HCT116 (cell line): ENCODE data around the gene CATSPERD. TPM values are rescaled to one million over a fixed set of nuclear protein-coding genes. Genes with fewer than 3 reads are reported as not detected.

ENCODE experiments used
- ATAC-seq: fragments of 200-7000 bp; cut with Tn5 transposase; 2 replicates; pipeline ENCODE4 v1.9.1; 2020; ENCODE audit warnings: mild to moderate bottlenecking, moderate library complexity
- BruUV-seq: library from RNA; stranded (reverse); fragments of 400-500 nt; replicated peaks from 2 replicates; lab custom pipeline; 2021; lab: Mats Ljungman, UMichigan
- CTCF ChIA-PET: fragments of 300-600 bp; sonication (Branson Sonifier 250); formaldehyde crosslinking; loops from one replicate; lab custom pipeline; 2021; ENCODE audit warnings: antibody characterized with exemption; lab: Charles Lee
- POLR2A ChIA-PET: fragments of 300-600, 350-600 bp; sonication (Branson Sonifier 250); formaldehyde crosslinking; loops from one replicate; lab custom pipeline; 2021; ENCODE audit warnings: antibody characterized with exemption; lab: Charles Lee
- RAD21 ChIA-PET, 2 experiments: fragments of 300-600 bp; sonication (Branson Sonifier 250); formaldehyde crosslinking; loops; one replicate each; lab custom pipeline; 2023; ENCODE audit warnings: low total read pairs in 2 of 2; ENCODE audit not compliant: uncharacterized antibody in 2 of 2, unreplicated experiment in 2 of 2, low non-redundant PET in 1 of 2; lab: Charles Lee
- DNase-seq: peaks from one replicate; pipeline ENCODE4 v3.0.0-alpha.2; 2010; ENCODE audit warnings: low read depth, low spot score
- H2AFZ ChIP-seq: fragments of 200-600 bp; shearing (Covaris generic), sonication (generic); 2 replicates; pipeline ENCODE4 v1.6.1; 2017; ENCODE audit warnings: low read depth, mixed run types, mixed read lengths, antibody characterized with exemption, low read length; ENCODE audit not compliant: poor library complexity, severe bottlenecking
- H3K27ac ChIP-seq: 2 replicates; pipeline ENCODE4 v1.5.1; 2012; ENCODE audit warnings: low read depth, low read length
- H3K27me3 ChIP-seq: fragments of 200-600 bp; sonication (generic); 2 replicates; pipeline ENCODE4 v1.6.1; 2016; ENCODE audit warnings: mixed run types, low read length, mixed read lengths; ENCODE audit not compliant: insufficient read depth
- H3K36me3 ChIP-seq, 2 experiments: fragments of 200-500 bp in 1 of 2; fragments of 200-600 bp in 1 of 2; sonication (Bioruptor generic) in 1 of 2; sonication (generic) in 1 of 2; 2 replicates each; pipeline versions ENCODE4 v1.5.1 to v1.6.1; 2014 to 2016; ENCODE audit warnings: low read length in 2 of 2, inconsistent platforms in 1 of 2, mixed read lengths in 1 of 2, mixed run types in 1 of 2; ENCODE audit not compliant: insufficient read depth in 2 of 2, control insufficient read depth in 1 of 2
- H3K4me1 ChIP-seq, 2 experiments: fragments of 200-600 bp in 1 of 2; sonication (generic) in 1 of 2; 2 replicates each; pipeline versions ENCODE4 v1.5.1 to v1.6.1; 2012 to 2017; ENCODE audit warnings: low read length in 2 of 2, inconsistent platforms in 1 of 2, mild to moderate bottlenecking in 1 of 2, mixed read lengths in 1 of 2, mixed run types in 1 of 2, moderate library complexity in 1 of 2; ENCODE audit not compliant: insufficient read depth in 2 of 2, control insufficient read depth in 1 of 2
- H3K4me2 ChIP-seq: fragments of 200-600 bp; sonication (generic); 2 replicates; pipeline ENCODE4 v1.6.1; 2017; ENCODE audit warnings: mixed run types, low read length, mixed read lengths
- H3K4me3 ChIP-seq, 2 experiments: fragments of 200-600 bp in 1 of 2; sonication (generic) in 1 of 2; replicated peaks in 1 of 2; 2 replicates each; pipeline ENCODE4 v1.5.1; 2011 to 2016; ENCODE audit warnings: low read length in 2 of 2, control low read depth in 1 of 2, low read depth in 1 of 2, mild to moderate bottlenecking in 1 of 2, mixed read lengths in 1 of 2, mixed run types in 1 of 2
- H3K79me2 ChIP-seq: fragments of 200-600 bp; sonication (generic); 2 replicates; pipeline ENCODE4 v1.6.1; 2017; ENCODE audit warnings: mild to moderate bottlenecking, mixed run types, low read length, moderate library complexity, mixed read lengths; ENCODE audit not compliant: insufficient read depth
- H3K9ac ChIP-seq: fragments of 200-600 bp; sonication (generic); 2 replicates; pipeline ENCODE4 v1.6.1; 2016; ENCODE audit warnings: low read length, mixed read lengths
- H3K9me2 ChIP-seq: fragments of 200-600 bp; sonication (generic), shearing (Covaris generic); 2 replicates; pipeline ENCODE4 v1.6.1; 2017; ENCODE audit warnings: mixed run types, mild to moderate bottlenecking, moderate library complexity; ENCODE audit not compliant: insufficient read depth
- H3K9me3 ChIP-seq, 2 experiments: fragments of 200-500 bp in 1 of 2; fragments of 200-600 bp in 1 of 2; sonication (Bioruptor generic) in 1 of 2; sonication (generic) in 1 of 2; 2 replicates each; pipeline ENCODE4 v1.6.1; 2014 to 2017; ENCODE audit warnings: low read length in 2 of 2, mixed read lengths in 2 of 2, inconsistent platforms in 1 of 2, low read depth in 1 of 2, mild to moderate bottlenecking in 1 of 2, mixed run types in 1 of 2, moderate library complexity in 1 of 2; ENCODE audit not compliant: control insufficient read depth in 1 of 2, insufficient read depth in 1 of 2
- H4K20me1 ChIP-seq: fragments of 200-600 bp; sonication (generic), shearing (Covaris generic); 2 replicates; pipeline ENCODE4 v1.6.1; 2017; ENCODE audit warnings: mixed run types, mild to moderate bottlenecking, moderate library complexity; ENCODE audit not compliant: insufficient read depth
- ATF3 ChIP-seq: IDR thresholded peaks from 2 replicates; pipeline ENCODE4 v1.6.1; 2012
- CTCF ChIP-seq, 3 experiments: fragments of 200-600 bp in 1 of 3; sonication (generic) in 1 of 3; IDR thresholded peaks in 2 of 3; conservative IDR thresholded peaks in 1 of 3; 2 replicates each; pipeline ENCODE4 v1.5.1; 2012 to 2017; ENCODE audit warnings: low read depth in 2 of 3, low read length in 2 of 3, antibody characterized with exemption in 1 of 3, borderline replicate concordance in 1 of 3, control low read depth in 1 of 3, mild to moderate bottlenecking in 1 of 3, mixed read lengths in 1 of 3, mixed run types in 1 of 3, moderate library complexity in 1 of 3; ENCODE audit not compliant: insufficient read depth in 1 of 3
- EGR1 ChIP-seq: IDR thresholded peaks from 2 replicates; pipeline ENCODE4 v1.6.1; 2012; ENCODE audit warnings: low read depth
- ELF1 ChIP-seq: IDR thresholded peaks from 2 replicates; pipeline ENCODE4 v1.6.1; 2012; ENCODE audit warnings: low read depth, borderline replicate concordance
- EZH2 ChIP-seq: fragments of 200-600 bp; sonication (generic); IDR thresholded peaks from 2 replicates; pipeline ENCODE4 v1.6.1; 2017; ENCODE audit warnings: antibody characterized with exemption, mixed run types
- EZH2phosphoT487 ChIP-seq: fragments of 200-600 bp; IDR thresholded peaks from 2 replicates; pipeline ENCODE4 v1.6.1; 2018; ENCODE audit warnings: antibody characterized with exemption, borderline replicate concordance
- FOSL1 ChIP-seq: IDR thresholded peaks from 2 replicates; pipeline ENCODE4 v1.6.1; 2012; ENCODE audit warnings: low read depth
- JUND ChIP-seq: IDR thresholded peaks from 2 replicates; pipeline ENCODE4 v1.6.1; 2012
- POLR2AphosphoS5 ChIP-seq: IDR thresholded peaks from 2 replicates; pipeline ENCODE4 v1.6.1; 2011; ENCODE audit warnings: mild to moderate bottlenecking, low read depth, low read length, moderate library complexity
- RAD21 ChIP-seq: IDR thresholded peaks from 2 replicates; pipeline ENCODE4 v1.6.1; 2012; ENCODE audit warnings: low read depth, mild to moderate bottlenecking
- REST ChIP-seq: IDR thresholded peaks from 2 replicates; pipeline ENCODE4 v1.6.1; 2012; ENCODE audit warnings: low read depth
- SP1 ChIP-seq: IDR thresholded peaks from 2 replicates; pipeline ENCODE4 v1.6.1; 2012; ENCODE audit warnings: low read depth
- TCF7L2 ChIP-seq: IDR thresholded peaks from 2 replicates; pipeline ENCODE4 v1.7.0; 2011; ENCODE audit warnings: borderline replicate concordance, inconsistent platforms; ENCODE audit not compliant: insufficient read depth, insufficient read length; ENCODE audit errors: extremely low read depth
- ZBTB33 ChIP-seq: IDR thresholded peaks from 2 replicates; pipeline ENCODE4 v1.6.1; 2011; ENCODE audit warnings: mild to moderate bottlenecking, low read length, moderate library complexity; ENCODE audit not compliant: insufficient replicate concordance; ENCODE audit errors: extremely low read depth
- ZFX ChIP-seq: fragments of 450-650 bp; IDR thresholded peaks from 2 replicates; pipeline ENCODE4 v1.6.1; 2017
- ZNF274 ChIP-seq: fragments of 200-500 bp; sonication (Bioruptor generic); IDR thresholded peaks from 2 replicates; pipeline ENCODE4 v1.6.1; 2014; ENCODE audit warnings: mild to moderate bottlenecking, low read depth, low read length, inconsistent platforms
- intact Hi-C: fragments of 100-400 bp; cut with micrococcal nuclease; formaldehyde crosslinking; loops from 2 replicates; pipeline ENCODE4 v1.10.0; 2022
- total RNA-seq: library from RNA; stranded (reverse); gene quantifications from one replicate; pipeline ENCODE4 v1.2.1, GENCODE V29; 2021; ENCODE audit not compliant: unreplicated experiment

Gene CATSPERD
- total RNA-seq, 1 experiment from 2014 or later = not detected

GRCh38 chr19:5786593-5787408 lies 66.4 kb downstream of the CATSPERD start:
- H3K4me1 ChIP-seq = peaks cover 6 to 13% of the 10 kb centered on the region in 2 experiments; a peak in 3 of 4 replicates
- no peaks in the 10 kb centered on the region; the same call in 1 of the 2 replicates for H4K20me1 ChIP-seq
- H2AFZ ChIP-seq = no peak overlapping the region
- H3K9me3 ChIP-seq = no peaks in the 10 kb centered on the region
- no peaks in the 10 kb centered on the region for H3K27me3 ChIP-seq
- no peak for ATAC-seq
- no peaks in the 10 kb centered on the region for H3K9me2 ChIP-seq
- BruUV-seq = no TSS peak
- DNase-seq = no peak
- no peak overlapping the region for H3K4me3 ChIP-seq
- no peak overlapping the region for H3K9ac ChIP-seq
- H3K4me2 ChIP-seq = no peak overlapping the region
- intact Hi-C loops = no loop called here
- peaks cover 26% of the 10 kb centered on the region for H3K79me2 ChIP-seq
- ChIA-PET POLR2A (no interaction called here), CTCF (no interaction called here), RAD21 (no interaction called here)
- H3K27ac ChIP-seq = no peak overlapping the region
- peaks cover 37 to 56% of the 10 kb centered on the region in 2 experiments; a peak in 3 of 4 replicates for H3K36me3 ChIP-seq
- TF ChIP-seq CTCF (IDR thresholded peaks at IDR 0.05 in 2 of 3, conservative IDR thresholded peaks at IDR 0.05 in 1 of 3; ENCODE audit: borderline replicate concordance in 1 of 3, insufficient read depth in 1 of 3, low read depth in 2 of 3, low read length in 2 of 3) (no peak), ZFX (no peak), REST (no peak), JUND (no peak), FOSL1 (no peak), ZBTB33 (no peak), SP1 (no peak), EZH2phosphoT487 (no peak), RAD21 (no peak), POLR2AphosphoS5 (no peak), EZH2 (no peak), TCF7L2 (no peak), ELF1 (no peak), ZNF274 (no peak), EGR1 (no peak), ATF3 (no peak)
